ENCODE measurements around the gene GIT2. TPM values are rescaled to one million over a fixed set of nuclear protein-coding genes. Genes with fewer than 3 reads are reported as not detected.
A peak's percentile ranks its signal among the peaks of the same experiment; 100 is the strongest.

The GIT2 gene
- total and polyA plus RNA-seq, 2 of the 13 experiments (the other 11 are each of a cell fraction or from before 2014, with no cell fraction given): 18.4 to 19.8 TPM

DNA sequence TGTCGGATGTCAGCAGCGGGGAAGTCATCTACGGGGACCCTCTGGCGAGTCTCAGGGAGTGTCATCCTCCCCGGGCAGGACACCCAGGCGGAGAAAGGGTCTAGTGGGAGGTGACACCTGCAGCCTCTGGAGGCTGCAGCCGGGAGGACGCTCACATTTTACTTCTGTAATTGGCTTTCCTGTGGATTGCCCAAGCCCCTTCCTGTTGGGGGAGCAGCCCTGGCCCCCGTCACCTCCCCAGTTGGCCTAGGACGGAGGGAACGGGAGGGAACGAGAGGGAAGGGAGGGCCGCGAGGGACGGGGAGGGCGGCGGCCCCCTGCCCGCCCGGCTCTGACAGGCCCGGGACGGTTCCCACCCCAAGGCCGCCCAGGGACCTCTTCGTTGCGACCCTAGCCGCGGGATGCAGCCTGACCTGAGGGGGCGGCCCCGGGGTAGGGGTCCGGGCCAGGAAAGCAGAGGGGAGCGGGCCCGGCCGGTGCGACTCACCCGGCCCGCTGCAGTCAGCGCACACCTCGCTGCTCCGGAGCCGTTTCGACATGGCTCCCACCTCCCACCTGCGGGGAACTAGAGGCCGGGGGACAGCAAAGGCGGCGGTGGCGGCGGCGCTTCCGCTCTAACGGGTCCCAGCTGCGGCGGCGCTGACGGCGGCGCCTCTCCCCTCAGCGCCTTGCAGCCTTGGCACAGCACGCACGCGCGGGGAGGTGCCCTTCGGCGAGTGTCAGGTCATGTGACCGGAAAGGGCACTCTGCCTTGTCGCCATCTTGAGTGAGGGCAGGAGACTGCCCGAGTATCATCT is at the start of gene GIT2 (continued):
- TF ChIP-seq, protein P1, sequence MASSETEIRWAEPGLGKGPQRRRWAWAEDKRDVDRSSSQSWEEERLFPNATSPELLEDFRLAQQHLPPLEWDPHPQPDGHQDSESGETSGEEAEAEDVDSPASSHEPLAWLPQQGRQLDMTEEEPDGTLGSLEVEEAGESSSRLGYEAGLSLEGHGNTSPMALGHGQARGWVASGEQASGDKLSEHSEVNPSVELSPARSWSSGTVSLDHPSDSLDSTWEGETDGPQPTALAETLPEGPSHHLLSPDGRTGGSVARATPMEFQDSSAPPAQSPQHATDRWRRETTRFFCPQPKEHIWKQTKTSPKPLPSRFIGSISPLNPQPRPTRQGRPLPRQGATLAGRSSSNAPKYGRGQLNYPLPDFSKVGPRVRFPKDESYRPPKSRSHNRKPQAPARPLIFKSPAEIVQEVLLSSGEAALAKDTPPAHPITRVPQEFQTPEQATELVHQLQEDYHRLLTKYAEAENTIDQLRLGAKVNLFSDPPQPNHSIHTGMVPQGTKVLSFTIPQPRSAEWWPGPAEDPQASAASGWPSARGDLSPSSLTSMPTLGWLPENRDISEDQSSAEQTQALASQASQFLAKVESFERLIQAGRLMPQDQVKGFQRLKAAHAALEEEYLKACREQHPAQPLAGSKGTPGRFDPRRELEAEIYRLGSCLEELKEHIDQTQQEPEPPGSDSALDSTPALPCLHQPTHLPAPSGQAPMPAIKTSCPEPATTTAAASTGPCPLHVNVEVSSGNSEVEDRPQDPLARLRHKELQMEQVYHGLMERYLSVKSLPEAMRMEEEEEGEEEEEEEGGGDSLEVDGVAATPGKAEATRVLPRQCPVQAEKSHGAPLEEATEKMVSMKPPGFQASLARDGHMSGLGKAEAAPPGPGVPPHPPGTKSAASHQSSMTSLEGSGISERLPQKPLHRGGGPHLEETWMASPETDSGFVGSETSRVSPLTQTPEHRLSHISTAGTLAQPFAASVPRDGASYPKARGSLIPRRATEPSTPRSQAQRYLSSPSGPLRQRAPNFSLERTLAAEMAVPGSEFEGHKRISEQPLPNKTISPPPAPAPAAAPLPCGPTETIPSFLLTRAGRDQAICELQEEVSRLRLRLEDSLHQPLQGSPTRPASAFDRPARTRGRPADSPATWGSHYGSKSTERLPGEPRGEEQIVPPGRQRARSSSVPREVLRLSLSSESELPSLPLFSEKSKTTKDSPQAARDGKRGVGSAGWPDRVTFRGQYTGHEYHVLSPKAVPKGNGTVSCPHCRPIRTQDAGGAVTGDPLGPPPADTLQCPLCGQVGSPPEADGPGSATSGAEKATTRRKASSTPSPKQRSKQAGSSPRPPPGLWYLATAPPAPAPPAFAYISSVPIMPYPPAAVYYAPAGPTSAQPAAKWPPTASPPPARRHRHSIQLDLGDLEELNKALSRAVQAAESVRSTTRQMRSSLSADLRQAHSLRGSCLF (CRISPR knock-in tag; IDR thresholded peaks at IDR 0.05; ENCODE audit: borderline replicate concordance): no peak
- TF ChIP-seq ZNF264 (CRISPR knock-in tag; IDR thresholded peaks at IDR 0.05): 0 out of 2 replicates have a peak, but pooled peaks have one; percentile 9
- no peak for TF ChIP-seq PLRG1 (conservative IDR thresholded peaks at IDR 0.05)
- peak; percentile 77; the same call in 1 of the 2 replicates for TF ChIP-seq TFE3 (CRISPR knock-in tag; IDR thresholded peaks at IDR 0.05)
- no peak; the same call in 1 of the 2 replicates for TF ChIP-seq RARA (CRISPR knock-in tag; IDR thresholded peaks at IDR 0.05)
- no peak for TF ChIP-seq ATRX (CRISPR knock-in tag; IDR thresholded peaks at IDR 0.05; ENCODE audit: borderline replicate concordance)
- no peak for TF ChIP-seq ZNF292 (CRISPR knock-in tag; IDR thresholded peaks at IDR 0.05; ENCODE audit: borderline replicate concordance, low read depth)
- no peak for TF ChIP-seq ZFP62 (CRISPR knock-in tag; IDR thresholded peaks at IDR 0.05)
- no peak for TF ChIP-seq U2AF2 (IDR thresholded peaks at IDR 0.05; ENCODE audit: low read depth, low read length)
- TF ChIP-seq ZNF451 (CRISPR knock-in tag; IDR thresholded peaks at IDR 0.05): 0 out of 2 replicates have a peak, but pooled peaks have one; percentile 62
- TF ChIP-seq DDIT3 (CRISPR knock-in tag; IDR thresholded peaks at IDR 0.05): no peak
- peak; percentile 82 for TF ChIP-seq MXD1 (CRISPR knock-in tag; IDR thresholded peaks at IDR 0.05)
- TF ChIP-seq HCFC1 (IDR thresholded peaks at IDR 0.05; ENCODE audit: low read depth, low read length): peak; percentile 59; the same call in 1 of the 2 replicates
- peak; percentile 34; the same call in 1 of the 2 replicates for TF ChIP-seq BCL6 (CRISPR knock-in tag; IDR thresholded peaks at IDR 0.05)
- no peak for TF ChIP-seq ZNF253 (CRISPR knock-in tag; IDR thresholded peaks at IDR 0.05; ENCODE audit: borderline replicate concordance)
- no peak for TF ChIP-seq NCOR1 (IDR thresholded peaks at IDR 0.05; ENCODE audit: borderline replicate concordance, low read length)
- TF ChIP-seq IRX3 (CRISPR knock-in tag; IDR thresholded peaks at IDR 0.05; ENCODE audit: borderline replicate concordance, low read depth): no peak
- TF ChIP-seq, protein P2, sequence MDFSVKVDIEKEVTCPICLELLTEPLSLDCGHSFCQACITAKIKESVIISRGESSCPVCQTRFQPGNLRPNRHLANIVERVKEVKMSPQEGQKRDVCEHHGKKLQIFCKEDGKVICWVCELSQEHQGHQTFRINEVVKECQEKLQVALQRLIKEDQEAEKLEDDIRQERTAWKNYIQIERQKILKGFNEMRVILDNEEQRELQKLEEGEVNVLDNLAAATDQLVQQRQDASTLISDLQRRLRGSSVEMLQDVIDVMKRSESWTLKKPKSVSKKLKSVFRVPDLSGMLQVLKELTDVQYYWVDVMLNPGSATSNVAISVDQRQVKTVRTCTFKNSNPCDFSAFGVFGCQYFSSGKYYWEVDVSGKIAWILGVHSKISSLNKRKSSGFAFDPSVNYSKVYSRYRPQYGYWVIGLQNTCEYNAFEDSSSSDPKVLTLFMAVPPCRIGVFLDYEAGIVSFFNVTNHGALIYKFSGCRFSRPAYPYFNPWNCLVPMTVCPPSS (IDR thresholded peaks at IDR 0.05): no peak

All from HepG2 (cell line).